ENCODE data around the gene DCST2.

Gene DCST2

DNA sequence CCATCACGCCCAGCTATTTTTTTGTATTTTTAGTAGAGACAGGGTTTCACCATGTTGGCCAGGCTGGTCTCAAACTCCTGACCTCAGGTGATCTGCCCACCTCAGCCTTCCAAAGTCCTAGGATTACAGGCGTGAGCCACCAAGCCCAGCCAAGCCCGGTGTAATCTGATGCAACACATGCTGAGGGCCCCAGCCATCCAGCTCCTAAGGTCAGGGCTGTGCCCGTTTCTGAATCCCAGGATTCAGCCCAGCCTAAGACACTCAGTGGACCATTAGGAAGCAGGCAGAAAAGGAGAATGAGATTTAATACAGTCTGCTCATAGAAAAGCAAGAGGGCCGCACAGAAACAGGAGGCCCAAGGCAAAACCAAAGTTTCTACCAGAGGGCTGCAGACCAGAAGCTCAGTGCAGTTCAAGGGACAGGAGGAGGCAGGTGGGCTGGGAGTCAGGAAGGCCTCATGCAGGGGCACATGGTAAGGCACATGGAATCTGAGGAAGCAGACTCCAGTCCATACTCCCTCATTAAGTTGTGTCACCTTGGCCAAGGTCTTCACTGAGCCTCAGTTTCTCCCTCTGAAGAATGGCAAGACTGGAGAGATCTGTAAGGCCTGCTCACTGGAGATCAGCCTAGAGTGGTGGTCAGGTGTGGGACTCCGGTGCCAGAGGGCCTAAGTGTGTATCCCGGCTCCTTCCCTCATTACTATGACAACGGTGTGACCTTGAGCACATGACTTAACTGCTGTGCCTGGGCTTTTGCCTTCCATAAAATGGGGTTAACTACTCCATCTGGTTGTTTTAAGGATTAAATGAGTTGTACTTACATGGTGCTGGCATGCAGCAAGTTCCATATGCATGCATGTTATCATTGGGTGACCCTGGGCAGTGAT lies 15.1 kb upstream of the DCST2 start:
- DNase-seq, result no peak

GRCh38 chr1:155044812-155045657 lies 11.5 kb upstream of the DCST2 start:
- peak; percentile 27 for DNase-seq

DNA sequence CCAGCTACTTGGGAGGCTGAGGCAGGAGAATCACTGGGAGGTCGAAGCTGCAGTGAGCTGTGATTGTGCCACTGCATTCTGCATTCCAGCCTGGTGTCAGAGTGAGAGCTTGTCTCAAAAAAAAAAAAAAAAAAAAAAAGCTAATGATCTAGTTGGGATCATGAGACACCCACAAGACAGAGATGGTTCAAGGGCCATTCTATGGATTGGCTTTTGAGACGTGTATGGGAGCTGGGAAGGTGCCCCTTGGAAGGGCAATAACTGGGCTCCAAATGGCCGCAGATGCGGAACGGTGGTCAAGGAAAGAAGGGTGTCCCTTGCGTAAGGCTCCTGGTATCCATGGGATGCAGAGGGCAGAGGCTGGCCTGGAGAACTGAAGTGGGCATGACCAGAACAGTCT lies 10.8 kb upstream of the DCST2 start:
- no peak for DNase-seq

DNA sequence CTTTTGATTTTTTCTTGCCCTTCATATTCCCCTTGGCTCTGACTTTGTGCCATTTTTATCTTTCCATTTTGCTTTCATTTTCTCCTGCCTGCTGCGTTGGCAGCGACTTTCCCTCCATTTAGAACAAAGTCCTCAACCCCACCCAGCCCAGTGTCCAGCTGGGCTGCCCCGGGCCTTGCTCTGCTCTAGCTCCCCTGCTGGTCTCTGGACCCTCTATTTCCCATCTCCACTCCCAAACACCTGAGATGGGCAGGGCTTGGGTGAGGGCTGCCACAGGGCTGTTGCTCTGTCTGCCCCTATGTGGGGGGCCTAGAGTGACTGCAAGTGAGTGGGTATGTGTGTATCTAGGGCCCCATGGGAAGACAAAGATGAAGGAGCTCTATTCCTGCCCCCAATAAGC lies 10.2 kb upstream of the DCST2 start:
- DNase-seq, result no peak

GRCh38 chr1:155043301-155043702 lies 9.7 kb upstream of the DCST2 start:
- no peak for DNase-seq

DNA sequence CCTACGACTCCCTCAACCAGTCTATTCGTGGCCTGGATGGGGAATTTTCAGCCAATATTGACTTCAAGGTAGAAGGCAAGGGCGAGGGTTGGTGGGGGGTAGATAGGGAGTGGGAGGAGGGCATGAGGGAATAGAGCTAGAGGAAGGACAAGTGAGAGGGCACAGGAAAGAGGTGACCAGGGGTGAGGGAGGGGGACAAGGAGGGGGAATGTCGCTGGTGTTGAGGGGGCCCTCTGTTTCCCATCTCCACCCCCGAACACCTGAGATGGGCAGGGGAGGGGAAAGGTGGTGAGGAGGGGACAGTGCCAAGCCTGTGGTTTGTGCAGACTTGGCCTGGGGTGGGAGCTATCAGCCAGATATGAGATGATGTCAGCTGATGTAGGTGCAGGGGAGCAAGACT lies 9.2 kb upstream of the DCST2 start:
- DNase-seq, result no peak

DNA sequence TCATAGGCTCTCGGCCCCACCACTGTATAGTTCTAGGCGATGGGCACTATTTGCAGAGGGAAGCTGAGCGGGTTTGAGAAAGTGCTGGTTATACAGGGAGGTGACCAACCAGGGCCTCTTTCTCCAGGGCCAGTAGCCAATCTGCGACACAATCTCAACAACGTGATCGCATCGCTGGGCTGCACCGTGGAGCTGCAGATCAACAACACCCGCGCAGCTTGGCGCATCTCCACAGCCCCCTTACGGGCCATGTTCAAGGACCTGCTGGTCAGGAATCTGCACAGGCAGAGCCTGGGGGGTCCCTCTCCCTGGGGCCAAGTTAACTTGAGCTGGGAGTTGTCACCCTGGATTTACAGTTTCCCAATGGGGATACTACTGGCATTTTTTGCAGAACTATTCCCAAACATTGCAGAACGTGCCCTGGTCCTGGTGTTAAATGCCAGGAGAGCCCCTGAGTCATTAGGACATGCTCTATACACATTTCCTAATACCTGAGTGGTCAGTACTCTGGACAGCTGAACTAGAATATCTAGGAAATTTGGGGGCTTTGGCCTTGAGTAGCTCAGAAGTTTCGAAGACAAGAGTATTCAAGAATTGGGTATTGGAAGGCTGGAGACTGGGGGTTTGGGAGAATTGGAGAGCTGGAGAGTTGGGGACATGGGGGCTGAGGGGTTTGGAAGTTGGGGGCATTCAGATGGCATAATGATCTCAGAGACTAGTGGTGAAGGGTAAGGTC lies 6.9 kb upstream of the DCST2 start:
- no peak for DNase-seq

DNA sequence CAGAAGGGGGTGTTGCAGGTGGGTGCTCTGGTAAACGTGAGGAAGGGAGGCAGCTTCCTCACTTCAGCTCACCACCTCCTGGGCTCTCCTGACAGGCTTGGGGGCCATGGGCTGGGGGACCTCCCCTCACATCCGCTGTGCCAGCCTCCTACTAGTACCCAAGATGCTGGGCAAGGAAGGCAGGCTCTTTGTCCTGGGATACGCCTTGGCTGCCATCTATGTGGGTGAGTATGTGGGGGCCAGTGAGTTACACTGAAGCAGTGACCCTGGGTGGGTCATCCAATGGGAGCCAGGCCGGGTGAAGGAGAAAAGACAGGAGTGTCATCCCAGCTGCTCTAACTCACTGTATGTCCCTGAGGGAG lies 5.7 kb upstream of the DCST2 start:
- no peak for DNase-seq

GRCh38 chr1:155038602-155039307 lies 5.2 kb upstream of the DCST2 start:
- DNase-seq, result no peak

GRCh38 chr1:155037851-155038441 lies 4.4 kb upstream of the DCST2 start:
- DNase-seq, result no peak

GRCh38 chr1:155037043-155037442 lies 3.5 kb upstream of the DCST2 start:
- no peak for DNase-seq

GRCh38 chr1:155035936-155036335 lies 2.4 kb upstream of the DCST2 start:
- no peak for DNase-seq

DNA sequence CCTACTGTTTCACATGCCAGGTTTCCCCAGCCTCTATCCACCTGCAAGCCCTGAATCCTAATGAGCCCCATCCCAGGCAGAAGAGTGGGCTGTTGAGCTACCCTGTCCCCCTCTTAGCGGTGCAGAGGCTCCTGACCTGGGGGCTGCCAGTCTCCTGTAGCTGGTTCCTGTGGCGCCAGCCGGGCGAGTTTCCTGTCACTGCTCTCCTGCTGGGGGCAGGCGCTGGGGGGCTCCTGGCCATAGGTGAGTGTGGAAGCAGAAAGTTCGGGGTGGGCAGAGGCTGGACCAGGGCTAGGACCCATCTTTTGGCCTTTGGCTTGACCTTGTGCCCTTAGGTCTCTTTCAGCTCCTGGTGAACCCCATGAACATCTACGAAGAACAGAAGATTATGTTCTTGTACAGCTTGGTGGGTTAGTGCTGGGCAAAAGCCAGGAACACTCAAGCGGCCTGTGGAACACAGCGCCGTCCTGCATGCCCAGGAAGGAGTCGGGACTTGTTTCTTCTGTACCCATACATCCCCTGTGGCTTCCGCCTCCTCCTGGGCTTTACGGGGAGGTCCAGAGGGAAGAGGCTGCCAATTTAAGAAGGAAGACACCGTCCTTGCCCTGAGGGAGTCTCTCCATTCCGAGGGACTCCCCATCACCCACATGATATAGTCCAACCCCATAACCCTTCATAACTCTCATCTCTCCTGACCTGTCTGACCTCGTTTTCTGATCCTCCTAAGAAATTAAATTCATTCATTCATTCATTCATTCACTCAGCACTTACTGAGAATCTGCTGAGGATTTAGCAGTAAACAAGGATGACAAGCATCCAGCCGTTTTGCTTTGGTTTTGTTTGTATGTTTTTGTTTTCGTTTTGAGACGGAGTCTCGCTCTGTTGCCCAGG lies 982 bp upstream of the DCST2 start:
- no peak for DNase-seq

DNA sequence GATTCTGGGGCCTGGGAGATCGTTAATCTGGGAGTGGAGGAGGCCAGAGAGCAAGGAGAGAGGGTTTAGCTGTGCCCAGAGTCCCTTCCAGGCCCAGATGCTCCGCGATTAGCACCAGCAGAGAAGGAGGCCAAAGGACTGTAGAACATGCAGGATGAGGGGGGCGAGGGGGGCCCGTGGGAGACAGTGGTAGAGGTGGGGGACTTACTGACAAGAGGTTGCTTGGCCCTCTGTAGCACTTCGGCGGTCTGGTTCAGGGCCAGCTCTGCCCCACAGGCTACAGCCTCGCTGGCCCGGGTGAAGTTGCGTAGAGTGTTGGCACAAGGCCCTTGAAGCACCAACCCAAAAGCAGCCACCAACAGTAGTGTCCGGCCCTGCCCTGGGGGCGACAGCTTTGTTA lies 695 bp downstream of the DCST2 start:
- DNase-seq, result no peak

DNA sequence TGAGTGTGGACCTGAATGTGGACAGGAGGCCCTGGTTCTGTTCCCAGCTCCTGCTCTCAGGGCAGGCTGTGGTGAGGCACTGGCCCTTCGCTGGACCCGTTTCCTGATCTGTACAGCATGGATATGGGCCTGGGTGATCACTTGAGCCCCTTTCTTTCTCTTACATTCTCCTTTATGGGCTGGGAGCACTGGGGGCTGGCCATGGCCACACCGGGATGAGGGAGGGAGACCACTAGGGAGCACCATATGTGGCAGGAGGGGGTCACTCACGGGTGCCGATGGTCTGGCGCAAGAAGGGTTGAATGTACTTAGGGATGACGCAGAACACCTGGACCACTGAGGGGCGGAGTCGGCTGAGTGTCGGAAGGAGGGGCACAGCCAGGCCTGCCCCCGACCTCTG lies 2.7 kb downstream of the DCST2 start:
- DNase-seq, result no peak

- DNase-seq, result no peak
These were observed 3.3 kb downstream of the DCST2 start for GRCh38 chr1:155030243-155030795.

- no peak for DNase-seq
These were observed 3.9 kb downstream of the DCST2 start for GRCh38 chr1:155029513-155030242.

DNA sequence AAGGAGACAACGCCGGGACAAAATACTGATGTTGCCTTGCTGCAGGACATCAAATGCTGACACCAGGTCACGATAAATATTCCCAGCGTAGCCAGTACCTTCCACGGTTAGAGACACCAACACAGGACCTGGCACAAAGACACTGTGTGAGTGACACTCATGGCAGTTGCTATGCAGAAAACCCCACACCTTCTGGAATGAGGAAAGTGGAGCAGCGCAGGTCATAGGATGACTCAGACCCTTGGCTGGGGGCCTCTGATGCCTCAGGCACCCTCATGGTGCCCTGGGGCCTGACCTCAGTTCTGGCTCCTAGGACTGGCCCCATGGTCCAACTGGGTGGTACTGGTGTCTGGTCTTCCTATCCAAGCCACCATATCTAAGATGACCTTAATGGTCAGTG lies 7.0 kb downstream of the DCST2 start:
- peak; percentile 32 for DNase-seq

- no peak for DNase-seq
These were observed 7.4 kb downstream of the DCST2 start for GRCh38 chr1:155026154-155026553.

- DNase-seq, result no peak
These were observed 9.3 kb downstream of the DCST2 start for GRCh38 chr1:155024315-155024714.

All from T1000 (cell line).